Midbrain (tissue), 1 donor: Measurements from ENCODE around the gene ARHGAP25.

Experiments used
- DNase-seq: peaks from one replicate; lab custom pipeline; 2025; lab: John Stamatoyannopoulos, UW

ARHGAP25 gene

DNA sequence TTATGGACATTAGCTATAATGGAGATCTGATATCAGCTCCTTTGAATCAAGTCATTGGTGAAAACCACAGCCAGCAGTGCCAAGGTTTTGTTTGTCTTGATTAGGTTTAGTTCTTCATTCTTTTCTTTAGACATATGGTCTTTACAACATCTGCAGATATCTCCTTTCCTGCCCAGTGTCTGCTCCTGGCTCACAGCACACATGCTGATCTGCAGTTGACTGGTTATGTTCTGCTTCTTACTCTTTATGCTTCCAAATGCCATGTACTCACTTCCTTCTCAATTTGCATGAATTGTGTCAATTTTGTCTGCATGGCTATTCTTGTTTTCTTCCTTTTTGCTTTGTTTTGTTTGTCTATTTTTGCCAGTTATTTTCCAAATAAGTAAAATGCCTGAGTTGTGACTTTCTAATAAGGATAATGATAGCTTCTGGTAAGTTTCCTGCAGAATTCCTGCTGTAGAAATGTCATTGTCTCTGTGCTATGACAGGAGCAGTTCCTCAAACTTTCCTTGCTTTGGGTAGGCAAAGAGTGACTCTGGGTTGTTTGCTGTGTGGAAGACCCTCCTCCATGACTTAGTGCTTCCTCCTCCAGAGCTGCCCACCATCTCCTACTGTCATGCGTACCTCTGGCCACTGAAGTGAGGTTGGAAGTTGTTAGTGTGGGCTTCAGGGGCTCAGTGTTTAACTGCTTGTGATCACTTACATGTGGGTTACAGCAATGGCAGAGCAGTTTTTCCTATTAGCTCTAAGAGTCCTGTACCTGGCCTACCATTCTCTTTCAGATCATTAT is 8.2 kb downstream of the ARHGAP25 start:
- DNase-seq, result no peak

GRCh38 chr2:68743531-68743930 is 8.9 kb downstream of the ARHGAP25 start:
- DNase-seq, result no peak

- no peak for DNase-seq
Observed at GRCh38 chr2:68744366-68744912, 9.8 kb downstream of the ARHGAP25 start.

GRCh38 chr2:68745006-68745405 is 10.4 kb downstream of the ARHGAP25 start:
- DNase-seq, result no peak

- DNase-seq, result no peak
Observed at GRCh38 chr2:68746408-68746807, 11.8 kb downstream of the ARHGAP25 start.

DNA sequence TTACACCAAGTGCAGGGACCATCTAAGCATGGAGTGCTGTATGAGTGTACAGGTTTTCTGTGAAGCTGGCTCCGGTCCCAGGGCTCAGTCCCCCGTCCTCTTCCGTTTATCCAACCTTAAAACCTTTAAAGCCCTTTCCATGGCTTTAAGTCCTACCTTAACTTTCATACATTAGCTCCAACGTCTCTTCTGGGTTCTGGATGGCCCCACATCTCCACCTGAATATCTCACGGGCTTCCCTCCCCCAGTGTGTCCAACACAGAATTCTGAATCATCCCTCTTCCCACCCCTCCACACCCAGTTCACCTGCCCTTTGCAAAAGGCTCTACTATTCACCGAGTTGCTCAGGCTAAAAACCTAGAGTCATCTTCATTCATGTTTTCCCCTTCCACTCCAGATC is 12.8 kb downstream of the ARHGAP25 start:
- no peak for DNase-seq

- no peak for DNase-seq
Observed at GRCh38 chr2:68747900-68748299, 13.3 kb downstream of the ARHGAP25 start.

DNA sequence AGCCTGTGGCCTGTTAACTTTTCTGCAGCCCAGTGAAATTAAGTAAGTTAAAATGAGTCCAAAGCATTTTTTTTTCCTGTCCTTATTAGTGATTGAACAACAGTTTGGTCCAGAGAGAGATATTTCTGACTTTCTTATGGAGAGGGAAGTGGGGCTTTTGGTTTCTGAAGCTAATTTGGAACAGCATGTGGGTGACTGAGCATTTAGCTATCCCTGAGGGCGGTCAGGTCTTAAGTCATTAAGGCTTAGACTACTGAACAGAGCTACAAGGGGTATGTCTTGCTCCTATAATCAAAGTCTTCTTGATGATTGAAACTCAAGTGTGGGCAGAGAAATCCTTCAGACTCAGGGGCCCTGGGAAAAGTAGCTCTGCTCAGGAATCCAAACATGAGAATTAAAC is 14.0 kb downstream of the ARHGAP25 start:
- no peak for DNase-seq

DNA sequence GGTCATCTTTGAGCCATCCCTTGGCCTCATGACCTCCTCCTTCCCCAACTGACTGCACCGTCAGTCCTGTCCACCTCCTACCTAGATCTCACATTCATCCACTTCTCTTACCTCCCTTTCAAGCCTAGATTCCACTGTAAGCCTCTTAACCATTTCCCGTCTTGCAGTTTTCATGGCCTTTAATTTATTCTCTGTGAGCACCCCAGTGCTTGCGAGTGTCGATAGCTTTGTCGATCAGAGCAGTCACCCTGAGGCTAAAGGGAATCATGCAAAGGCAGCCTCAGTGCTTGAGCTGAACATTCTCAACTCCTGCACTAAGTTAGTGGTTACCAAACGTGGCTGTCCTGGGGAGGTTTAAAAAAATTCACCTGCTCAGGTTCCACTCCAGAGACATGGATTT is 14.7 kb downstream of the ARHGAP25 start:
- no peak for DNase-seq

GRCh38 chr2:68750592-68751396 is 16.2 kb downstream of the ARHGAP25 start:
- DNase-seq, result no peak

GRCh38 chr2:68751397-68752339 is 17.1 kb downstream of the ARHGAP25 start:
- peak; percentile 92 for DNase-seq

DNA sequence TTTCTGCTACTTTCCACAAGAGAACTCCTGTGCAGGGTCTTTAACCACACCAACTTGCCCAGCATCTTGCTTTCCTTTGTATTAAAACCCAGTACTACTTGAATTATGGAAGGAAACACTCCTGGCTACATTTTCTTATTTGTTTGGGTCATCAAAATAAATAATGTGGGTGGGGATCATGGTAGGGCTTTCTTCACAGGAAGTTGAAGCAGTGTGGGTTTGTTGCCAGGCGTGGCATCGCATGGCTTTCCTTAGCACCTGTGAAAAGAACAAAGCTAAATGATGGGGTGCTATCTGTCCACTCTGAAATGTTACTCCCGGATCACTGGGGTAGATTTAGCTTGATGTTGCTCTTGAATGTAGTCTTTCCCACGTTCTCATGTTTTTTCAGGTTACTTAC is 18.7 kb downstream of the ARHGAP25 start:
- DNase-seq, result no peak

GRCh38 chr2:68755071-68755470 is 20.5 kb downstream of the ARHGAP25 start:
- no peak for DNase-seq

- no peak for DNase-seq
Observed at GRCh38 chr2:68756178-68756577, 21.6 kb downstream of the ARHGAP25 start.

GRCh38 chr2:68757081-68757480 is 22.5 kb downstream of the ARHGAP25 start:
- DNase-seq, result no peak

GRCh38 chr2:68762100-68762499 is 27.5 kb downstream of the ARHGAP25 start:
- DNase-seq, result no peak

DNA sequence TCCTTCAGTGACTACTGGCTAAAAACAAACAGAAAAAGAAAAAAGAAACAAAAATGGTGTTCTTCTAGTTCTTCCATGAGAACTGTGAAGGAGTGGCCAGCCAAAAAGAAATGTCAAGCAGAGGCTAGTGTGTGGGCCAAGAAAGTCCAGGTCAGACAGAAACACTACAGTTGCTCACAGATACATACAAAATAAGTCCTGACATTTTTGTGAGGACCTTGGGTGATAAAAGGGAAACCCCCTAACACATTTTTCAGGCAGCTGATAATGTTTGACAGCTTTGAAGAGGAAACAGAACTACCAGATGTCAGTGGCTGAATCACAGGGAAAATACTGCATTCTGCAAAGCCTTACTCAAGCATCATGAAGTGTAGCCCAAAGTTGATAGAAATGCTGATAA is 28.1 kb downstream of the ARHGAP25 start:
- no peak for DNase-seq

GRCh38 chr2:68764041-68764805 is 29.6 kb downstream of the ARHGAP25 start:
- no peak for DNase-seq

GRCh38 chr2:68764806-68765311 is 30.2 kb downstream of the ARHGAP25 start:
- DNase-seq, result no peak

DNA sequence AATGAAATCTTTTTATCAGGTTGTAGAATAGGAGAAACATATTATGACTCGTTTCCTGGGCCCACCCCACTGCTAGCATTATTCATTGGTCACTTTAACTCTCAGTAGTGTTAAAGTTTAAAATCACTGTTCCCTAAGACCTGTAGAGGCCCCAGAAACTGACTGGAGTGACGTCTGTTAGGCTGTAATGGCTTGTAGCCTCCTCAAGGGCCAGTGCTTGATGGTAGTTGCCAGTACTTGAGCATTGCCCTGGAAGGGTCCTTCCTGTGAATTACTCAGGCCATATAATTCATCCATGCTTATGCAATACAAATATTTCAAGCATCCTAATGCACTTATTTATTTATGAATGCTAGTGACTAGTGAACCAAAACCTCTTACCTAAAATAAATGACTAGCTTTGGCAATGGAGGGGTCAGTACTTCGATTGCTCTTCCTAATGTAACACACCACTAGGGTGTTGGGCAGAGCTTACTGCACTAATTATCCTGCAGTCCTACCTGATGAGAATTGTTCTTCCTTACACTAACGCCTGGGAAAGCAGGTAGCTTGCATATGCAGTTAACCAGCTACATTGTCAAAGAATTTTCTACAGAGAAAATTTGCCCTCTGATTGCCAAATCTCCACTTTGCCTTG is 31.2 kb downstream of the ARHGAP25 start:
- DNase-seq, result no peak
